ENCODE data around the gene RHEBL1. TPM values are rescaled to one million over a fixed set of nuclear protein-coding genes. Genes with fewer than 3 reads are reported as not detected.

The RHEBL1 gene
- total RNA-seq, 1 experiment from 2014 or later, result 0.99 TPM

- peak; percentile 24 for DNase-seq (ENCODE audit: low spot score)
Observed at GRCh38 chr12:49019443-49020324, 50.1 kb downstream of the RHEBL1 start.

GRCh38 chr12:49019120-49019430 is 50.7 kb downstream of the RHEBL1 start:
- DNase-seq (ENCODE audit: low spot score), result no peak

GRCh38 chr12:49018261-49019119 is 51.3 kb downstream of the RHEBL1 start, which contains the start of gene PRKAG1:
Gene PRKAG1, minus strand, starts transcription at chr12:49018776. Its CDS starts 36 bp downstream, at chr12:49018740.
- DNase-seq (ENCODE audit: low spot score), result peak; percentile 95

GRCh38 chr12:49017891-49018260 is 51.9 kb downstream of the RHEBL1 start:
- peak; percentile 24 for DNase-seq (ENCODE audit: low spot score)

GRCh38 chr12:49015196-49015595 is 54.6 kb downstream of the RHEBL1 start:
- no peak for DNase-seq (ENCODE audit: low spot score)

Other genes starting within 250 kb of the RHEBL1 start
- 65.5 and 75.0 TPM in 2 replicates for gene DDX23, start 217.8 kb downstream of the RHEBL1 start, total RNA-seq (2014; rRNA removed; shearing (Covaris generic))
- gene RND1, start 204.1 kb downstream of the RHEBL1 start, total RNA-seq (2014; rRNA removed; shearing (Covaris generic)), result 0.06 and 0.14 TPM in 2 replicates
- gene FKBP11, start 144.5 kb downstream of the RHEBL1 start, total RNA-seq (2014; rRNA removed; shearing (Covaris generic)), result 12.1 and 14.2 TPM in 2 replicates
- 111 and 127 TPM in 2 replicates for gene ARF3, start 112.5 kb downstream of the RHEBL1 start, total RNA-seq (2014; rRNA removed; shearing (Covaris generic))
- 0.08 TPM in 1 of 2 replicates, not detected in the other for gene WNT10B, start 98.2 kb downstream of the RHEBL1 start, total RNA-seq (2014; rRNA removed; shearing (Covaris generic))
- gene WNT1, start 91.7 kb downstream of the RHEBL1 start, total RNA-seq (2014; rRNA removed; shearing (Covaris generic)), result not detected in 2 replicates
- 0.06 and 0.14 TPM in 2 replicates for gene DDN, start 70.6 kb downstream of the RHEBL1 start, total RNA-seq (2014; rRNA removed; shearing (Covaris generic))
- 94.4 and 105 TPM in 2 replicates for gene PRKAG1, start 51.2 kb downstream of the RHEBL1 start, total RNA-seq (2014; rRNA removed; shearing (Covaris generic))
- 6.9 and 9.4 TPM in 2 replicates for gene KMT2D, start 9.2 kb downstream of the RHEBL1 start, total RNA-seq (2014; rRNA removed; shearing (Covaris generic))
- gene DHH, start 24.8 kb upstream of the RHEBL1 start, total RNA-seq (2014; rRNA removed; shearing (Covaris generic)), result 0.02 TPM in 1 of 2 replicates, not detected in the other
- gene LMBR1L, start 40.9 kb upstream of the RHEBL1 start, total RNA-seq (2014; rRNA removed; shearing (Covaris generic)), result 10.6 and 27.3 TPM in 2 replicates
- gene TUBA1B, start 61.4 kb upstream of the RHEBL1 start, total RNA-seq (2014; rRNA removed; shearing (Covaris generic)), result 3,840 and 4,099 TPM in 2 replicates
- 403 and 523 TPM in 2 replicates for gene TUBA1A, start 119.1 kb upstream of the RHEBL1 start, total RNA-seq (2014; rRNA removed; shearing (Covaris generic))
- gene TUBA1C, start 195.1 kb upstream of the RHEBL1 start, total RNA-seq (2014; rRNA removed; shearing (Covaris generic)), result 1,223 and 1,559 TPM in 2 replicates
- 0.10 TPM in 1 of 2 replicates, not detected in the other for gene PRPH, start 225.2 kb upstream of the RHEBL1 start, total RNA-seq (2014; rRNA removed; shearing (Covaris generic))